Measurements from ENCODE around the gene YY1. TPM values are rescaled to one million over a fixed set of nuclear protein-coding genes. Genes with fewer than 3 reads are reported as not detected.
A peak's percentile ranks its signal among the peaks of the same experiment; 100 is the strongest.

YY1 gene
- total RNA-seq, 1 experiment from 2014 or later, result 97.0 TPM

GRCh38 chr14:100213587-100213955, 25.4 kb upstream of the YY1 start:
- no peaks in the 10 kb centered on the region for H3K27me3 ChIP-seq (replicated peaks; ENCODE audit: insufficient read depth, low read depth, low read length, poor library complexity)
- peak overlapping the region; percentile 96 for H3K27ac ChIP-seq (ENCODE audit: low read depth, low read length, poor library complexity, severe bottlenecking)
- no peaks in the 10 kb centered on the region for H3K36me3 ChIP-seq (ENCODE audit: insufficient read depth, low read length, poor library complexity, severe bottlenecking)
- intact Hi-C loops (cut with micrococcal nuclease; ENCODE audit: unreplicated experiment), result no loop called here
- peaks cover 17% of the 10 kb centered on the region for H3K4me1 ChIP-seq (ENCODE audit: insufficient read depth, low read length, poor library complexity, severe bottlenecking)
- no peaks in the 10 kb centered on the region for H3K9me3 ChIP-seq (ENCODE audit: low read depth, low read length, poor library complexity, severe bottlenecking)
- POLR2A ChIA-PET (ENCODE audit: low non-redundant PET), result no interaction called here
- no peak for DNase-seq (ENCODE audit: low spot score)
- H3K4me3 ChIP-seq (ENCODE audit: low read depth, low read length, poor library complexity, severe bottlenecking), result peak overlapping the region; percentile 56
- CTCF ChIA-PET, result no interaction called here
- no TSS peak for BruUV-seq (replicated peaks)
- TF ChIP-seq, protein P1, sequence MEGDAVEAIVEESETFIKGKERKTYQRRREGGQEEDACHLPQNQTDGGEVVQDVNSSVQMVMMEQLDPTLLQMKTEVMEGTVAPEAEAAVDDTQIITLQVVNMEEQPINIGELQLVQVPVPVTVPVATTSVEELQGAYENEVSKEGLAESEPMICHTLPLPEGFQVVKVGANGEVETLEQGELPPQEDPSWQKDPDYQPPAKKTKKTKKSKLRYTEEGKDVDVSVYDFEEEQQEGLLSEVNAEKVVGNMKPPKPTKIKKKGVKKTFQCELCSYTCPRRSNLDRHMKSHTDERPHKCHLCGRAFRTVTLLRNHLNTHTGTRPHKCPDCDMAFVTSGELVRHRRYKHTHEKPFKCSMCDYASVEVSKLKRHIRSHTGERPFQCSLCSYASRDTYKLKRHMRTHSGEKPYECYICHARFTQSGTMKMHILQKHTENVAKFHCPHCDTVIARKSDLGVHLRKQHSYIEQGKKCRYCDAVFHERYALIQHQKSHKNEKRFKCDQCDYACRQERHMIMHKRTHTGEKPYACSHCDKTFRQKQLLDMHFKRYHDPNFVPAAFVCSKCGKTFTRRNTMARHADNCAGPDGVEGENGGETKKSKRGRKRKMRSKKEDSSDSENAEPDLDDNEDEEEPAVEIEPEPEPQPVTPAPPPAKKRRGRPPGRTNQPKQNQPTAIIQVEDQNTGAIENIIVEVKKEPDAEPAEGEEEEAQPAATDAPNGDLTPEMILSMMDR (conservative IDR thresholded peaks at IDR 0.05; ENCODE audit: low read depth, low read length), result no peak
- TF ChIP-seq EZH2 (IDR thresholded peaks at IDR 0.05; ENCODE audit: borderline replicate concordance, low read depth, low read length, poor library complexity, severe bottlenecking), result no peak

DNA sequence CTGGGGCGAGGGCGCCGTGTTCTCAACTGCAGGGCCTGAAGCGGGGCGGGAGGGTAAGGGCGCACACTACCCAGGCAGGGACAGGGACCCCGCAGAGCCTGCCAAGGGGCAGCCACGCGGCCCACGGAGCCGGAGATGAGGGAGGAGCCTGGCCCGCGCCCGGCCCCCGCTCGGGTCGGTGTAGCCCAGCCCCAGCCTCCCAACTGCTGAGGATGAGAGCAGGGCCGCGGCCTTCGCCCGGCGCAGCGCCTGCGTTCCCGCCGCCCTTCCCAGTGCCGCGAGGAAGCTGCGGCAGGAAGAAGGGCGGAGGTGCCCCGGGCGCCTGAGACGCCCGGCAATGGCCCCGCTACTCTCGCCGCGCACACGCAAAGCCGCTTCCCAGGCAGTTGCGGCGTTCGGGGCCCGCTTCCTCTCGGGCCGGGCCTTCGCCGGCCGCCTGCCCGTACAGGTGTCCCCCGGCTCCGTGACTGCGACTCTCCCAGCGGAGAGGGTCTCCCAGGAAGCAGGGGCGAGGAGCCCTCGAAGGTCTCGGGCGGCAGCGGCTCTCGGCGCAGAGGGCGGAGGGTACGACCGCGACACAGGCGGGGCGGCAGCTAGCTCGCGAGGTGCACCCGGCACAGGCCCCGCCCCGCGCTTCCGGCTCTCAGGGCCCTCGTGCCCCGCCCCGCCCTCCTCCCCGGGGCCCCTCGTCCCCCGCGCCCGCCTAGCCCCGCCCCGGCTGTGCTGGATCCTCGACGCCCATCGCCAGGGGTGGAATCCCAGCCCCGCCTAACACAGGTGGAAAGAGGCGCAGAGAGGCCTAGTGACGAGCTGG, 24.8 kb upstream of the YY1 start:
- intact Hi-C loops (cut with micrococcal nuclease; ENCODE audit: unreplicated experiment), result no loop called here
- H3K4me1 ChIP-seq (ENCODE audit: insufficient read depth, low read length, poor library complexity, severe bottlenecking), result peaks cover 17% of the 10 kb centered on the region
- POLR2A ChIA-PET (ENCODE audit: low non-redundant PET), result interaction anchor here (0.5 kb wide), 1 partner anchor 18 kb away, joined by 3 read pairs; no protein-coding TSS in a partner anchor
- H3K27me3 ChIP-seq (replicated peaks; ENCODE audit: insufficient read depth, low read depth, low read length, poor library complexity), result no peaks in the 10 kb centered on the region
- TF ChIP-seq, protein P1 (conservative IDR thresholded peaks at IDR 0.05; ENCODE audit: low read depth, low read length), result no peak
- TF ChIP-seq EZH2 (IDR thresholded peaks at IDR 0.05; ENCODE audit: borderline replicate concordance, low read depth, low read length, poor library complexity, severe bottlenecking), result no peak
- H3K9me3 ChIP-seq (ENCODE audit: low read depth, low read length, poor library complexity, severe bottlenecking), result no peaks in the 10 kb centered on the region
- no peaks in the 10 kb centered on the region for H3K36me3 ChIP-seq (ENCODE audit: insufficient read depth, low read length, poor library complexity, severe bottlenecking)
- peak overlapping the region; percentile 96 for H3K27ac ChIP-seq (ENCODE audit: low read depth, low read length, poor library complexity, severe bottlenecking)
- peak overlapping the region; percentile 56 for H3K4me3 ChIP-seq (ENCODE audit: low read depth, low read length, poor library complexity, severe bottlenecking)
- peak; percentile 95 for DNase-seq (ENCODE audit: low spot score)
- BruUV-seq (replicated peaks), result no TSS peak
- CTCF ChIA-PET, result no interaction called here

- Histone ChIP-seq H3K36me3 (ENCODE audit: insufficient read depth, low read length, poor library complexity, severe bottlenecking) (no peaks in the 10 kb centered on the region), H3K9me3 (ENCODE audit: low read depth, low read length, poor library complexity, severe bottlenecking) (no peaks in the 10 kb centered on the region), H3K4me1 (ENCODE audit: insufficient read depth, low read length, poor library complexity, severe bottlenecking) (peaks cover 17% of the 10 kb centered on the region), H3K27ac (ENCODE audit: low read depth, low read length, poor library complexity, severe bottlenecking) (peak overlapping the region; percentile 96), H3K27me3 (replicated peaks; ENCODE audit: insufficient read depth, low read depth, low read length, poor library complexity) (no peaks in the 10 kb centered on the region), H3K4me3 (ENCODE audit: low read depth, low read length, poor library complexity, severe bottlenecking) (peak overlapping the region; percentile 56)
- DNase-seq (ENCODE audit: low spot score), result no peak
- BruUV-seq (replicated peaks), result no TSS peak
- CTCF ChIA-PET, result no interaction called here
- intact Hi-C loops (cut with micrococcal nuclease; ENCODE audit: unreplicated experiment), result no loop called here
- no peak for TF ChIP-seq EZH2 (IDR thresholded peaks at IDR 0.05; ENCODE audit: borderline replicate concordance, low read depth, low read length, poor library complexity, severe bottlenecking)
- TF ChIP-seq, protein P1 (conservative IDR thresholded peaks at IDR 0.05; ENCODE audit: low read depth, low read length), result no peak
- POLR2A ChIA-PET (ENCODE audit: low non-redundant PET), result interaction anchor here (0.5 kb wide), 1 partner anchor 18 kb away, joined by 3 read pairs; no protein-coding TSS in a partner anchor
Measured at GRCh38 chr14:100214770-100215083, 24.2 kb upstream of the YY1 start.
